Measurements from ENCODE around the gene CD300A. TPM values are rescaled to one million over a fixed set of nuclear protein-coding genes. Genes with fewer than 3 reads are reported as not detected.

Gene CD300A
- total RNA-seq, 3 donors from 2014 or later (not counting 1 experiment from before 2014, with no cell fraction given) = 287 to 370 (median 295) TPM

- intact Hi-C loops (cut with micrococcal nuclease) = no loop called here
- H3K36me3 Mint-ChIP-seq = peaks cover 31% of the 10 kb centered on the region
- H3K4me3 Mint-ChIP-seq = peak overlapping the region; percentile 73
- H3K27ac Mint-ChIP-seq = peak overlapping the region; percentile 92 to 93
- peaks cover 74 to 89% of the 10 kb centered on the region in 2 donors for H3K4me1 Mint-ChIP-seq
- no peaks in the 10 kb centered on the region for H3K27me3 ChIP-seq (ENCODE audit: control insufficient read depth, insufficient read depth, low read length)
- DNase-seq (no peak), ATAC-seq (peak in 1 of 3 donors; percentile 3)
- WGBS (ENCODE audit: insufficient coverage) = 86% methylated on average over 8 of the region's 8 CpGs
- H3K36me3 ChIP-seq (ENCODE audit: control insufficient read depth, insufficient read depth, low read length) = peaks cover 97% of the 10 kb centered on the region
- no peaks in the 10 kb centered on the region for H3K27me3 Mint-ChIP-seq (ENCODE audit: low read depth in 2 of 2)
- peaks cover 73% of the 10 kb centered on the region for H3K4me1 ChIP-seq (ENCODE audit: control insufficient read depth, insufficient read depth, low read length)
- H3K9me3 ChIP-seq (ENCODE audit: control insufficient read depth, insufficient read depth, low read length) = no peaks in the 10 kb centered on the region
- no peak for TF ChIP-seq CTCF (IDR thresholded peaks at IDR 0.05)
- peak overlapping the region; percentile 73 for H3K27ac ChIP-seq (ENCODE audit: low read length)
- H3K9me3 Mint-ChIP-seq = no peaks in the 10 kb centered on the region
- H3K4me3 ChIP-seq (ENCODE audit: low read length) = no peak overlapping the region
These were observed 13.9 kb downstream of the CD300A start for GRCh38 chr17:74480290-74480689.

GRCh38 chr17:74481621-74482020 lies 15.2 kb downstream of the CD300A start:
- Mint-ChIP-seq H3K27me3 (ENCODE audit: low read depth in 2 of 2) (no peaks in the 10 kb centered on the region), H3K4me1 (peaks cover 65 to 82% of the 10 kb centered on the region in 2 donors), H3K4me3 (no peak overlapping the region), H3K36me3 (peaks cover 25% of the 10 kb centered on the region), H3K9me3 (no peaks in the 10 kb centered on the region), H3K27ac (peak overlapping the region; percentile 92 to 93)
- DNase-seq (no peak), ATAC-seq (no peak)
- Histone ChIP-seq H3K27me3 (ENCODE audit: control insufficient read depth, insufficient read depth, low read length) (no peaks in the 10 kb centered on the region), H3K27ac (ENCODE audit: low read length) (peak overlapping the region; percentile 44), H3K36me3 (ENCODE audit: control insufficient read depth, insufficient read depth, low read length) (peaks cover 97% of the 10 kb centered on the region), H3K4me3 (ENCODE audit: low read length) (no peak overlapping the region), H3K4me1 (ENCODE audit: control insufficient read depth, insufficient read depth, low read length) (peaks cover 62% of the 10 kb centered on the region), H3K9me3 (ENCODE audit: control insufficient read depth, insufficient read depth, low read length) (no peaks in the 10 kb centered on the region)
- intact Hi-C loops (cut with micrococcal nuclease) = no loop called here
- WGBS (ENCODE audit: insufficient coverage) = 91% methylated on average over 7 of the region's 7 CpGs
- no peak for TF ChIP-seq CTCF (IDR thresholded peaks at IDR 0.05)

- Mint-ChIP-seq H3K36me3 (peaks cover 30% of the 10 kb centered on the region), H3K4me3 (no peak overlapping the region), H3K27me3 (ENCODE audit: low read depth in 2 of 2) (no peaks in the 10 kb centered on the region), H3K27ac (peak overlapping the region; percentile 92 to 93), H3K4me1 (peaks cover 59 to 78% of the 10 kb centered on the region in 2 donors), H3K9me3 (no peaks in the 10 kb centered on the region)
- Histone ChIP-seq H3K4me3 (ENCODE audit: low read length) (no peak overlapping the region), H3K9me3 (ENCODE audit: control insufficient read depth, insufficient read depth, low read length) (peaks cover 3% of the 10 kb centered on the region), H3K27ac (ENCODE audit: low read length) (no peak overlapping the region), H3K36me3 (ENCODE audit: control insufficient read depth, insufficient read depth, low read length) (peaks cover 84% of the 10 kb centered on the region), H3K4me1 (ENCODE audit: control insufficient read depth, insufficient read depth, low read length) (peaks cover 43% of the 10 kb centered on the region), H3K27me3 (ENCODE audit: control insufficient read depth, insufficient read depth, low read length) (no peaks in the 10 kb centered on the region)
- no peak for TF ChIP-seq CTCF (IDR thresholded peaks at IDR 0.05)
- 91% methylated on average over 9 of the region's 9 CpGs for WGBS (ENCODE audit: insufficient coverage)
- no peak for ATAC-seq
- intact Hi-C loops (cut with micrococcal nuclease) = no loop called here
- DNase-seq = no peak
These were observed 17.6 kb downstream of the CD300A start for GRCh38 chr17:74484066-74484465.
